Activated T-cell treated with anti-CD3 and anti-CD28 coated beads, Interleukin-2, amount 50 U/mL, for 72 hours (primary cell): ENCODE results near the gene KIF14. TPM values are rescaled to one million over a fixed set of nuclear protein-coding genes. Genes with fewer than 3 reads are reported as not detected.
A peak's percentile ranks its signal among the peaks of the same experiment; 100 is the strongest.
"Not testable (repeated sequence)": the region's sequence is repeated elsewhere in the genome, so short reads cannot be mapped to it uniquely, and the experiment has no call there.

Source experiments
- ATAC-seq, 2 donors: fragments of 150-1000 bp; cut with Tn5 transposase; replicated peaks in 1 of 2; 2 replicates each; pipeline ENCODE4 v1.10.0; 2021; ENCODE audit warnings: moderate library complexity in 2 of 2, mild to moderate bottlenecking in 1 of 2
- DNase-seq, 2 donors: peaks; one replicate each; pipeline ENCODE4 v3.0.0; 2021 to 2022; ENCODE audit warnings: mixed read lengths in 1 of 2
- H3K27ac Mint-ChIP-seq: one replicate; pipeline ENCODE4 v1.8.0; 2022; ENCODE audit warnings: mild to moderate bottlenecking, moderate library complexity, mixed read lengths
- H3K27me3 Mint-ChIP-seq: one replicate; pipeline ENCODE4 v1.8.0; 2022; ENCODE audit warnings: low read depth, mixed read lengths
- H3K36me3 Mint-ChIP-seq, 2 donors: one replicate each; pipeline ENCODE4 v1.8.0; 2022; ENCODE audit warnings: mixed read lengths in 2 of 2, mild to moderate bottlenecking in 1 of 2; ENCODE audit not compliant: insufficient read depth in 2 of 2
- H3K4me1 Mint-ChIP-seq: one replicate; pipeline ENCODE4 v1.8.0; 2022; ENCODE audit warnings: low read depth, mixed read lengths
- H3K4me3 Mint-ChIP-seq, 2 donors: one replicate each; pipeline ENCODE4 v1.8.0; 2022; ENCODE audit warnings: mild to moderate bottlenecking in 2 of 2, mixed read lengths in 2 of 2, moderate library complexity in 2 of 2
- H3K9me3 Mint-ChIP-seq, 2 donors: one replicate each; pipeline ENCODE4 v1.8.0; 2022; ENCODE audit warnings: mixed read lengths in 2 of 2
- total RNA-seq, 2 donors: library from RNA; stranded (reverse); gene quantifications; one replicate each; pipeline ENCODE4 v1.2.3, GENCODE V29; 2022

The KIF14 gene
- total RNA-seq, 2 donors from 2014 or later, result 15.8 to 20.1 TPM

GRCh38 chr1:200646515-200646914, 26.0 kb upstream of the KIF14 start:
- H3K27ac Mint-ChIP-seq, result no peak overlapping the region
- ATAC-seq (no peak), DNase-seq (no peak)
- no peaks in the 10 kb centered on the region for H3K27me3 Mint-ChIP-seq
- peaks cover 2 to 7% of the 10 kb centered on the region in 2 donors for H3K36me3 Mint-ChIP-seq
- no peaks in the 10 kb centered on the region for H3K9me3 Mint-ChIP-seq
- H3K4me1 Mint-ChIP-seq, result no peaks in the 10 kb centered on the region
- no peak overlapping the region for H3K4me3 Mint-ChIP-seq

GRCh38 chr1:200644021-200644420, 23.5 kb upstream of the KIF14 start:
- H3K27me3 Mint-ChIP-seq, result no peaks in the 10 kb centered on the region
- ATAC-seq (no peak), DNase-seq (no peak)
- peaks cover 10% of the 10 kb centered on the region for H3K4me1 Mint-ChIP-seq
- no peak overlapping the region for H3K4me3 Mint-ChIP-seq
- H3K9me3 Mint-ChIP-seq, result no peaks in the 10 kb centered on the region
- no peak overlapping the region for H3K27ac Mint-ChIP-seq
- peaks cover 2 to 7% of the 10 kb centered on the region in 2 donors for H3K36me3 Mint-ChIP-seq

GRCh38 chr1:200642481-200642880, 21.9 kb upstream of the KIF14 start:
- DNase-seq, result no peak
- Mint-ChIP-seq H3K36me3 (peaks cover 2 to 7% of the 10 kb centered on the region in 2 donors), H3K4me1 (peaks cover 10% of the 10 kb centered on the region), H3K9me3 (no peaks in the 10 kb centered on the region), H3K4me3 (no peak overlapping the region), H3K27ac (no peak overlapping the region), H3K27me3 (no peaks in the 10 kb centered on the region)
- ATAC-seq, result no peak

- no peak overlapping the region for H3K27ac Mint-ChIP-seq
- H3K9me3 Mint-ChIP-seq, result no peaks in the 10 kb centered on the region
Measured at GRCh38 chr1:200640963-200641401, 20.4 kb upstream of the KIF14 start.

GRCh38 chr1:200640373-200640962, 19.9 kb upstream of the KIF14 start:
- H3K36me3 Mint-ChIP-seq, result no peaks in the 10 kb centered on the region
- H3K4me1 Mint-ChIP-seq, result peaks cover 10% of the 10 kb centered on the region
- no peak overlapping the region for H3K27ac Mint-ChIP-seq
- no peak overlapping the region for H3K4me3 Mint-ChIP-seq
- no peaks in the 10 kb centered on the region for H3K27me3 Mint-ChIP-seq
- H3K9me3 Mint-ChIP-seq, result no peaks in the 10 kb centered on the region
- DNase-seq (no peak), ATAC-seq (no peak)

More at GRCh38 chr1:200640963-200641401, 20.4 kb upstream of the KIF14 start:
- H3K36me3 Mint-ChIP-seq, result peaks cover 0 to 1% of the 10 kb centered on the region in 2 donors
- H3K4me1 Mint-ChIP-seq, result peaks cover 10% of the 10 kb centered on the region
- DNase-seq (no peak), ATAC-seq (no peak)
- H3K27me3 Mint-ChIP-seq, result no peaks in the 10 kb centered on the region
- H3K4me3 Mint-ChIP-seq, result no peak overlapping the region

- Mint-ChIP-seq H3K4me1 (peaks cover 10% of the 10 kb centered on the region), H3K4me3 (no peak overlapping the region), H3K27ac (no peak overlapping the region), H3K36me3 (no peaks in the 10 kb centered on the region), H3K27me3 (no peaks in the 10 kb centered on the region), H3K9me3 (no peaks in the 10 kb centered on the region)
- ATAC-seq (no peak), DNase-seq (no peak)
Measured at GRCh38 chr1:200638073-200638472, 17.5 kb upstream of the KIF14 start.

- Mint-ChIP-seq H3K27ac (no peak overlapping the region), H3K9me3 (no peaks in the 10 kb centered on the region)
Measured at GRCh38 chr1:200636681-200637080, 16.1 kb upstream of the KIF14 start.

GRCh38 chr1:200634261-200635122, 13.9 kb upstream of the KIF14 start:
- no peak for DNase-seq
- peaks cover 2% of the 10 kb centered on the region for H3K4me1 Mint-ChIP-seq
- no peak overlapping the region for H3K27ac Mint-ChIP-seq
- no peaks in the 10 kb centered on the region for H3K9me3 Mint-ChIP-seq
- H3K27me3 Mint-ChIP-seq, result peaks cover 6% of the 10 kb centered on the region
- ATAC-seq, result no peak
- H3K36me3 Mint-ChIP-seq, result no peaks in the 10 kb centered on the region
- no peak overlapping the region for H3K4me3 Mint-ChIP-seq

More at GRCh38 chr1:200636681-200637080, 16.1 kb upstream of the KIF14 start:
- no peaks in the 10 kb centered on the region for H3K36me3 Mint-ChIP-seq
- ATAC-seq, result no peak
- DNase-seq, result no peak
- peaks cover 10% of the 10 kb centered on the region for H3K4me1 Mint-ChIP-seq
- H3K27me3 Mint-ChIP-seq, result no peaks in the 10 kb centered on the region
- no peak overlapping the region for H3K4me3 Mint-ChIP-seq

- DNase-seq (no peak), ATAC-seq (no peak)
- H3K4me1 Mint-ChIP-seq, result peaks cover 22% of the 10 kb centered on the region
- H3K4me3 Mint-ChIP-seq, result no peak overlapping the region
- peaks cover 17% of the 10 kb centered on the region for H3K27me3 Mint-ChIP-seq
- H3K36me3 Mint-ChIP-seq, result no peaks in the 10 kb centered on the region
- H3K27ac Mint-ChIP-seq, result no peak overlapping the region
- no peaks in the 10 kb centered on the region for H3K9me3 Mint-ChIP-seq
Measured at GRCh38 chr1:200631375-200631774, 10.8 kb upstream of the KIF14 start.

GRCh38 chr1:200630515-200630899, 10.0 kb upstream of the KIF14 start:
- Mint-ChIP-seq H3K4me1 (peaks cover 31% of the 10 kb centered on the region), H3K27me3 (peaks cover 17% of the 10 kb centered on the region)
- H3K9me3 Mint-ChIP-seq, DNase-seq, H3K36me3 Mint-ChIP-seq, ATAC-seq, H3K27ac Mint-ChIP-seq, H3K4me3 Mint-ChIP-seq: not testable (repeated sequence)

- Mint-ChIP-seq H3K4me3 (no peak overlapping the region), H3K27ac (no peak overlapping the region), H3K9me3 (no peaks in the 10 kb centered on the region), H3K36me3 (no peaks in the 10 kb centered on the region), H3K4me1 (peaks cover 36% of the 10 kb centered on the region), H3K27me3 (peaks cover 17% of the 10 kb centered on the region)
- DNase-seq, result no peak
- no peak for ATAC-seq
Measured at GRCh38 chr1:200629876-200630514, 9.4 kb upstream of the KIF14 start.

- peaks cover 17% of the 10 kb centered on the region for H3K27me3 Mint-ChIP-seq
- H3K4me3 Mint-ChIP-seq, result peak overlapping the region; percentile 64 to 88
- no peaks in the 10 kb centered on the region for H3K36me3 Mint-ChIP-seq
- ATAC-seq (peak; percentile 75 to 79), DNase-seq (peak; percentile 46 to 55)
- H3K4me1 Mint-ChIP-seq, result peaks cover 48% of the 10 kb centered on the region
- peak overlapping the region; percentile 83 for H3K27ac Mint-ChIP-seq
- H3K9me3 Mint-ChIP-seq, result no peaks in the 10 kb centered on the region
Measured at GRCh38 chr1:200628223-200628881, 7.8 kb upstream of the KIF14 start.
